Endometrium (tissue), 2 donors: Measurements from ENCODE around the gene GIMAP8.
"Not testable (repeated sequence)": the region's sequence is repeated elsewhere in the genome, so short reads cannot be mapped to it uniquely, and the experiment has no call there.

Source experiments
- FAIRE-seq: peaks from 2 replicates; lab custom pipeline; 2012; peaks lifted over from hg19 to GRCh38; lab: Jason Lieb, UNC
- donor health status: control.
- donor health status: control.

The GIMAP8 gene

DNA sequence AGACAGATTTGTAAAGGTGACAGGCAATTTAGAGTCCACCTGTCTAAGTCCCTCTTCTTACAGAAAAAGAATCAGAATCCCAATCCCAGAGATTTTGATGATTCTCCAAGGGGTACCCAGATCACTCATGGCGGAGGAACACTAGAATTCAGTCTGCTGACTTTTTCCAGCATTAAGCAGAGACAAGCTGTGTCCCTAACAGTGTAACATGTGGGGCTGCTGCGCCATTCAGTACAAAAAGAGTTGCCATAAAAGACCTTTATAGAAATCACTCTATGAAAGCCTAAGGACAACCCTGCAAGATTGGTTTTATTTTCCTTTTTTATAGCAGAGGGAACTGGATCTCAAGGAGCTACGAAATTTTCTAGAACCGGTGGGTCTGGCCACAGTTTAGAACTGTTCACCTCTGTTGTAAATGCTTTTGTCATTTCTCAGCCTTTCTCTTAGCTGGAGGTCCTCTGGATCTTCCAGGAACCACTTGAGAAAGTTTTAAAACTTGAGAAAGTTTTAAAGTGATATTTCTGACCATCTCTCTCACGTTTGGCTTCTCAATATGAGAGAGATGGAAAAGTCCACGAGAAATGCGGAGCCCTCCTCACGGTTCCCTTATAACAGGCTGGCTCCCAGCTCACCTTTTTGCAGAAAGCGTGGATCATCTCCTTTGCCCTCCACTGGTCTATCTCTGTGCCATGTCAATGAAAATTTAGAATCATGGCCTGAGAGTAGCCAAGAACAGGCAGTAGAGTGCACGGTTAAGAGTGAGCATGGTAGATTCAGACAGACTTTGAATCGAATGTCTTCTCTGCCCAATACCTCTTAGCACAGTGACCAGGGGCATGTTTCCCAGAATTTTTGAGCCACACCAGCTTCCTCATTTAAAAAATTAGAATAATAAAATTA, 65.1 kb downstream of the GIMAP8 start:
- FAIRE-seq = no peak

DNA sequence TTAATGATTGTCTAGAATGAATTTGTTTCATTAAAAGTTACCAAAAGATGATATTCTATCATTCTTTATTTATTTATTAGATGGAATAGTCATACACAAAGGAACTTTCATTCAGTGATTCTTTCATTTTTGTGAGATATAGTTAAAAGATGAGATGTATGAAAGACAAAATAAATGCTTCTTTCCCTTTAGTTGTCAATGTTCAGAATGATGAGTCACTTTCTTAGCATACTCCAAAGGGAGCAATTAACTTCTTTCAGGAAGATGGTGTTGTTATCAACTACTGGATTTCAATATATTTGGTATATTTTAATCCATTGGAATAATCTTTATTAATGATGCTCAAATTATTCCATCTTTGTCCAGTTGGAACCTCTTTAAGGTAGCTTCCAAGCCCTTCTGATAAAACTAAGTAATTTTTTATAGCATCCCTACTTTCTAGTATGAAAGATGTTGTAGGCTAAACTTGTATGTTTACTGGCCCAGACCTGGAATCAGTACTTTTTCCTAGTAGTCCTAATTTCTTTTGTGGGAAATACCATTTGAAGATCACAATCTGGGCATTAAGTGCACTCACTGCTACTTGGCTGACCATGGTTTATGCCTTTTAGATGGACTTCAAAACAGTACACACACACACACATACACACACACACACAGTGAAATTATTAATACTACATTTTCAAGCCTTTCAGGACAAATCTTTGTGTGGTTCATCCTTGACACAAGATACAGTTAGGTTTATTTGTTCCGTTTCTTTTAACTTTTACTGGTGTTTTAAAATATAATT, 66.7 kb downstream of the GIMAP8 start:
- no peak for FAIRE-seq

DNA sequence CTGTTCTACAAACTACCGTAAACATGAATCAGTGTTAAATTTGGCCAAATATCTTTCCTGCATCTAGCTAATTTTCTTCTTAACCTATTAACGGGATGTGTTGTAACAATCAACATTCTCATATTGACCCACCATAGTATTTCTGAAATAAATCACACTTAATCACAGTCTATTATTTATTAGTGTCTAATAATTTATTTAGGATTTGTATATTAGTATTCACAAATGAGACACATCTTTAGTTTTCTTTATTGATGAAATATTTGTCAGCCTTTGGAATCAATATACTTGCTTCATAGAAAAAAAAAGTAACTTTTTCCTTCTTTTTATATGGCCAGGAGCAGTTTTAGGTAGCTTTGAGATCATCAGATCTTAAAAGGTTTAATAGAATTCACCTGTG, 68.9 kb downstream of the GIMAP8 start:
- FAIRE-seq = no peak

DNA sequence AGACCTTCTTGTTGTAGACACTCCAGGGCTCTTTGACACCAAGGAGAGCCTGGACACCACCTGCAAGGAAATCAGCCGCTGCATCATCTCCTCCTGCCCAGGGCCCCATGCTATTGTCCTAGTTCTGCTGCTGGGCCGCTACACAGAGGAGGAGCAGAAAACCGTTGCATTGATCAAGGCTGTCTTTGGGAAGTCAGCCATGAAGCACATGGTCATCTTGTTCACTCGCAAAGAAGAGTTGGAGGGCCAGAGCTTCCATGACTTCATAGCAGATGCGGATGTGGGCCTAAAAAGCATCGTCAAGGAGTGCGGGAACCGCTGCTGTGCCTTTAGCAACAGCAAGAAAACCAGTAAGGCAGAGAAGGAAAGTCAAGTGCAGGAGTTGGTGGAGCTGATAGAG, 69.7 kb downstream of the GIMAP8 start:
- no peak for FAIRE-seq

DNA sequence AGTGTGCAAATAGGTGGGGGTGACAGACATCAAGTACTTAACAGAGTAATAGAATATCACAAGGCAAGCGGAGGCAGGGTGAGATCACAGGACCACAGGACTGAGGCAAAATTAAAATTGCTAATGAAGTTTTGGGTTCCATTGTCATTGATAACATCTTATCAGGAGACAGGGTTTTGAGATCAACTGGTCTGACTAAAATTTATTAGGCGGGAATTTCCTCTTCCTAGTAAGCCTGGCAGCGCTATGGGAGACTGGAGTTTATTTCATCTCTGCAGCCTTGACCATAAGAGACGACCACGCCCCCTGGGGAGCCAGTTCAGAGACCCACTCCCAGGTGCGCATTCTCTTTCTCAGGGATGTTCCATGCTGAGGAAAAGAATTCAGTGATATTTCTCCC, 72.5 kb downstream of the GIMAP8 start:
- not testable (repeated sequence) for FAIRE-seq

DNA sequence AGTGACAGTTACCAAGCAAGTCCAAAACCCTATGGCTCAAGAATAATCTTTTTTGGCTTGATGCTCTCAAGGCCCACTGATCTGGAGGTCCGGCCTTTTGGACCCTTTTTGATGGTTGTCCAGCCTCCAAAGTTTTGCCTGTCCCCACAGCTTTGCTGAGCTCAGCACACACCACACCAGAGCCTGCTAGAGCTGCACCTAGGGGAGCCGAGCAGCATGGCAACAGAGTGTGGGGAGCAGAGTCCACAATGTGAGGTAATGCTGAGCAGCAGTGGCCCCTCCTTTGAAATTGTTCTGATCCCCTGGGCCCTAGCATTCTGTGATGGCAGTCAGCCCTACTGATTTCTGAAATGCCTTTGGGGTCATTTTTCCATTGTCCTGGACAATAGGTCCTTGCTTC, 73.6 kb downstream of the GIMAP8 start:
- FAIRE-seq = no peak
